WTC11 (cell line): ENCODE measurements around the gene METTL22. TPM values are rescaled to one million over a fixed set of nuclear protein-coding genes. Genes with fewer than 3 reads are reported as not detected.

Experiments
- ATAC-seq: fragments of 200-7000 bp; cut with Tn5 transposase; 2 replicates; pipeline ENCODE4 v1.10.0; 2021; ENCODE audit warnings: mild to moderate bottlenecking, moderate library complexity
- CTCF ChIA-PET: fragments of 300-600 bp; sonication (Branson Sonifier 250); formaldehyde crosslinking; loops from one replicate; lab custom pipeline; 2021; ENCODE audit warnings: antibody characterized with exemption; lab: Charles Lee
- POLR2A ChIA-PET: fragments of 350-600 bp; sonication (Branson Sonifier 250); formaldehyde crosslinking; loops from one replicate; lab custom pipeline; 2021; ENCODE audit warnings: antibody characterized with exemption; lab: Charles Lee
- DNase-seq: peaks from one replicate; pipeline ENCODE4 v3.0.0; 2021; ENCODE audit warnings: low spot score
- H3K27ac Mint-ChIP-seq: 2 replicates; pipeline ENCODE4 v1.8.0; 2021; ENCODE audit warnings: mixed read lengths
- H3K27me3 Mint-ChIP-seq: 2 replicates; pipeline ENCODE4 v1.8.0; 2021; ENCODE audit warnings: low read depth, mild to moderate bottlenecking, moderate library complexity, mixed read lengths
- H3K36me3 Mint-ChIP-seq: 2 replicates; pipeline ENCODE4 v1.8.0; 2021; ENCODE audit warnings: mixed read lengths
- H3K4me1 Mint-ChIP-seq: 2 replicates; pipeline ENCODE4 v1.8.0; 2022; ENCODE audit warnings: mixed read lengths
- H3K4me3 Mint-ChIP-seq: 2 replicates; pipeline ENCODE4 v1.8.0; 2021; ENCODE audit warnings: mild to moderate bottlenecking, moderate library complexity, mixed read lengths
- H3K9me3 Mint-ChIP-seq: 2 replicates; pipeline ENCODE4 v1.8.0; 2021; ENCODE audit warnings: mixed read lengths
- ATF3 ChIP-seq: sonication (generic); formaldehyde crosslinking; conservative IDR thresholded peaks from 2 replicates; pipeline ENCODE4 v1.8.1; 2022; ENCODE audit warnings: mild to moderate bottlenecking, missing genetic modification reagents
- E2F5 ChIP-seq: sonication (generic); formaldehyde crosslinking; IDR thresholded peaks from 2 replicates; pipeline ENCODE4 v1.8.1; 2022; ENCODE audit warnings: mild to moderate bottlenecking, moderate library complexity, missing genetic modification reagents
- ELF4 ChIP-seq: sonication (generic); formaldehyde crosslinking; IDR thresholded peaks from 2 replicates; pipeline ENCODE4 v1.8.1; 2022; ENCODE audit warnings: low read depth, mild to moderate bottlenecking, moderate library complexity, missing genetic modification reagents
- FOXJ3 ChIP-seq: sonication (generic); formaldehyde crosslinking; IDR thresholded peaks from 2 replicates; pipeline ENCODE4 v1.9.0; 2021; ENCODE audit warnings: missing genetic modification reagents, mild to moderate bottlenecking, borderline replicate concordance
- FOXK1 ChIP-seq: sonication (generic); formaldehyde crosslinking; IDR thresholded peaks from 2 replicates; pipeline ENCODE4 v1.8.0; 2022; ENCODE audit warnings: mild to moderate bottlenecking, moderate library complexity, missing genetic modification reagents
- GABPB1 ChIP-seq: sonication (generic); formaldehyde crosslinking; IDR thresholded peaks from 2 replicates; pipeline ENCODE4 v1.8.1; 2023; ENCODE audit warnings: mild to moderate bottlenecking, missing genetic modification reagents
- GTF2I ChIP-seq: fragments of 250-450 bp; sonication (Bioruptor Pico); conservative IDR thresholded peaks from 2 replicates; pipeline ENCODE4 v1.4.0; 2021; ENCODE audit warnings: mild to moderate bottlenecking
- HMGXB4 ChIP-seq: sonication (generic); formaldehyde crosslinking; IDR thresholded peaks from 2 replicates; pipeline ENCODE4 v1.8.1; 2023; ENCODE audit warnings: mild to moderate bottlenecking, moderate library complexity, missing genetic modification reagents
- JAZF1 ChIP-seq: fragments of 250-450 bp; sonication (Bioruptor Pico); IDR thresholded peaks from 2 replicates; pipeline ENCODE4 v1.9.0; 2021; ENCODE audit warnings: moderate library complexity, mild to moderate bottlenecking, inconsistent platforms
- JUN ChIP-seq: sonication (generic); formaldehyde crosslinking; IDR thresholded peaks from 2 replicates; pipeline ENCODE4 v1.8.0; 2023; ENCODE audit warnings: mild to moderate bottlenecking, missing genetic modification reagents
- MLX ChIP-seq: sonication (generic); formaldehyde crosslinking; IDR thresholded peaks from 2 replicates; pipeline ENCODE4 v1.8.1; 2023; ENCODE audit warnings: mild to moderate bottlenecking, missing genetic modification reagents, moderate library complexity
- NFATC4 ChIP-seq: fragments of 250-450 bp; sonication (Bioruptor Pico); IDR thresholded peaks from 2 replicates; pipeline ENCODE4 v1.9.0; 2021; ENCODE audit warnings: mild to moderate bottlenecking
- NR1H2 ChIP-seq: sonication (generic); formaldehyde crosslinking; IDR thresholded peaks from 2 replicates; pipeline ENCODE4 v1.9.0; 2021; ENCODE audit warnings: mild to moderate bottlenecking, moderate library complexity, missing genetic modification reagents
- NR2C2 ChIP-seq: sonication (generic); formaldehyde crosslinking; IDR thresholded peaks from 2 replicates; pipeline ENCODE4 v1.8.0; 2022; ENCODE audit warnings: mild to moderate bottlenecking, missing genetic modification reagents
- PRDM15 ChIP-seq: sonication (generic); formaldehyde crosslinking; IDR thresholded peaks from 2 replicates; pipeline ENCODE4 v1.8.0; 2022; ENCODE audit warnings: missing genetic modification reagents
- RELA ChIP-seq: sonication (generic); formaldehyde crosslinking; IDR thresholded peaks from 2 replicates; pipeline ENCODE4 v1.8.1; 2022; ENCODE audit warnings: missing genetic modification reagents, mild to moderate bottlenecking, borderline replicate concordance
- SMAD3 ChIP-seq: sonication (generic); formaldehyde crosslinking; IDR thresholded peaks from 2 replicates; pipeline ENCODE4 v1.8.0; 2022; ENCODE audit warnings: missing genetic modification reagents, mild to moderate bottlenecking, borderline replicate concordance
- SP1 ChIP-seq: sonication (generic); formaldehyde crosslinking; conservative IDR thresholded peaks from 2 replicates; pipeline ENCODE4 v1.8.1; 2022; ENCODE audit warnings: missing genetic modification reagents
- TCF7 ChIP-seq: sonication (generic); formaldehyde crosslinking; IDR thresholded peaks from 2 replicates; pipeline ENCODE4 v1.8.0; 2022; ENCODE audit warnings: mild to moderate bottlenecking, low read depth, missing genetic modification reagents, moderate library complexity
- USF2 ChIP-seq: sonication (generic); formaldehyde crosslinking; IDR thresholded peaks from 2 replicates; pipeline ENCODE4 v1.8.1; 2023; ENCODE audit warnings: mild to moderate bottlenecking, missing genetic modification reagents, moderate library complexity
- ZBTB21 ChIP-seq: sonication (generic); formaldehyde crosslinking; IDR thresholded peaks from 2 replicates; pipeline ENCODE4 v1.8.1; 2023; ENCODE audit warnings: mild to moderate bottlenecking, missing genetic modification reagents, borderline replicate concordance
- ZNF121 ChIP-seq: sonication (generic); formaldehyde crosslinking; IDR thresholded peaks from 2 replicates; pipeline ENCODE4 v1.8.0; 2023; ENCODE audit warnings: missing genetic modification reagents
- ZNF512 ChIP-seq: sonication (generic); formaldehyde crosslinking; IDR thresholded peaks from 2 replicates; pipeline ENCODE4 v1.8.1; 2022; ENCODE audit warnings: missing genetic modification reagents, borderline replicate concordance
- total RNA-seq: library from RNA; stranded (reverse); gene quantifications from 3 replicates; pipeline ENCODE4 v1.2.3, GENCODE V29; 2021
- TF ChIP-seq, protein P1 (sequence below): sonication (generic); formaldehyde crosslinking; IDR thresholded peaks from 2 replicates; pipeline ENCODE4 v1.8.0; 2022; ENCODE audit warnings: mild to moderate bottlenecking, missing genetic modification reagents

The METTL22 gene
- total RNA-seq, 1 experiment from 2014 or later: 82.0 TPM

DNA sequence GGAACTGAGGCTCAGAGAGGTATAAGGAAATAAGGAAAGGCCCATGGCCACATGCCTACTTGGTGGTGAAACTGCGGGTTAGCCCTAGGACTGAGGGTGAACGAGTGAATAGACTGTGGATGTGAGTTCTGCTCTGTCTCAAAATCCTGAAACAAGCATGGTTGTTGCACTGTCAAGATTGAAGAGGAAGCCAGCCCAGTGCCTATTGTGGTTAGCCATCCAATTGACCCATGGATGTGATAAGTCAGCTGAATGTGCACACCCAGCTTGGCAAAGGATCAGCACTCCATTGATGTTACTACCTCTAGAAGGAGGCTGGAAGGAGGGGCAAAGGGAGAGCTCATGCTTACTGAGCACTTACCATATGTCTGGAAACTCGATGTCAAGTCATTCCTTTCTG, 35.6 kb upstream of the METTL22 start:
- no peak overlapping the region for H3K4me3 Mint-ChIP-seq
- H3K9me3 Mint-ChIP-seq: 0 out of 2 replicates have a peak, but pooled peaks cover 3% of the 10 kb centered on the region
- ChIA-PET POLR2A (no interaction called here), CTCF (interaction anchor here (0.7 to 1.2 kb wide), 2 partner anchors 13 to 50 kb away, joined by 3 to 4 read pairs; no protein-coding TSS in a partner anchor)
- H3K4me1 Mint-ChIP-seq: peaks cover 15% of the 10 kb centered on the region
- H3K27me3 Mint-ChIP-seq: peaks cover 9% of the 10 kb centered on the region
- ATAC-seq: no peak
- DNase-seq: no peak
- no peaks in the 10 kb centered on the region for H3K36me3 Mint-ChIP-seq
- no peak overlapping the region for H3K27ac Mint-ChIP-seq
- no peak for TF ChIP-seq RELA (CRISPR knock-in tag)
- no peak for TF ChIP-seq JAZF1 (CRISPR knock-in tag)
- TF ChIP-seq, protein P1, sequence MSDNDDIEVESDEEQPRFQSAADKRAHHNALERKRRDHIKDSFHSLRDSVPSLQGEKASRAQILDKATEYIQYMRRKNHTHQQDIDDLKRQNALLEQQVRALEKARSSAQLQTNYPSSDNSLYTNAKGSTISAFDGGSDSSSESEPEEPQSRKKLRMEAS (CRISPR knock-in tag): no peak
- TF ChIP-seq NR1H2 (CRISPR knock-in tag): no peak
- TF ChIP-seq E2F5 (CRISPR knock-in tag): no peak

GRCh38 chr16:8587065-8587464, 34.4 kb upstream of the METTL22 start:
- TF ChIP-seq GTF2I (CRISPR knock-in tag) (no peak), HMGXB4 (CRISPR knock-in tag) (no peak), TCF7 (CRISPR knock-in tag) (no peak), FOXJ3 (CRISPR knock-in tag) (no peak), NFATC4 (CRISPR knock-in tag) (no peak), PRDM15 (no peak), SP1 (CRISPR knock-in tag) (no peak), USF2 (CRISPR knock-in tag) (no peak), ZNF121 (CRISPR knock-in tag) (no peak), ZNF512 (CRISPR knock-in tag) (no peak), NR2C2 (no peak), MLX (CRISPR knock-in tag) (no peak), JUN (CRISPR knock-in tag) (no peak), GABPB1 (no peak), SMAD3 (CRISPR knock-in tag) (no peak), ZBTB21 (CRISPR knock-in tag) (no peak), ELF4 (no peak), FOXK1 (CRISPR knock-in tag) (no peak), ATF3 (CRISPR knock-in tag) (no peak)
- ChIA-PET CTCF (interaction anchor here (4.6 kb wide), 1 partner anchor 14 kb away, joined by 25 read pairs; no protein-coding TSS in a partner anchor), POLR2A (no interaction called here)
- ATAC-seq (no peak), DNase-seq (no peak)
- peaks cover 12% of the 10 kb centered on the region for H3K4me1 Mint-ChIP-seq
- no peak overlapping the region for H3K4me3 Mint-ChIP-seq
- peaks cover 9% of the 10 kb centered on the region for H3K27me3 Mint-ChIP-seq
- H3K36me3 Mint-ChIP-seq: no peaks in the 10 kb centered on the region
- 0 out of 2 replicates have a peak, but pooled peaks cover 3% of the 10 kb centered on the region for H3K9me3 Mint-ChIP-seq
- H3K27ac Mint-ChIP-seq: no peak overlapping the region
